Activated effector memory CD4-positive, alpha-beta T cell treated with anti-CD3 and anti-CD28 coated beads, Interleukin-2, amount 50 U/mL, for 16 hours (primary cell): Measurements from ENCODE around the gene TGM1.
A peak's percentile ranks its signal among the peaks of the same experiment; 100 is the strongest.
"Not testable (repeated sequence)": the region's sequence is repeated elsewhere in the genome, so short reads cannot be mapped to it uniquely, and the experiment has no call there.

Experiments used
- DNase-seq: peaks from one replicate; pipeline ENCODE4 v3.0.0-alpha.2; 2020

The TGM1 gene

DNA sequence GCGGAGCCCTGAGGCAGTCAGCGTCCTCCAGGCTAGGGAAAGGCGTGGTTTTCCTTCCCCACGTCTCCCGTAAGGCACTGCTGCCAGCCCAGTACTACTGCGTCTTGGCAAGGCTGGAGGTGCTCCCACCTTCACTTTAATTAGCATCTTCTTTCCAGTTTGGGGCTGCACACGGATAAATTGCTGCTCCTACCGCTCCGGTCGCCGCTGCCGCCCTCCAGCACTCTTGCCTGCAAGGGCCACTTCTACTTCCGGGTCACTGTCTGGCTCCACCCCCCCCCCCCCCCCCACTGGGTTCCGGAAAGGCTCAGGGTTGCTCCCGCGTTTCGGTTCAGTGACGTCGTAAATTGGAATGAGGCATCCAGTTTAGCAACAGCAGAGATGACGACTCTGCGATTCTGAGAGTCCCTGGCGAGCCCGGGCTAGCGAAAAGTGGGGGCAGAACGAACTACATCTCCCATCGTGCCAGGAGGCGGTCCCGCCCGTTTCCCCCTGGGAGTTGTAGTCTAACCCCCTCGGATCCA, 30.8 kb downstream of the TGM1 start, which contains the start of gene NEDD8:
NEDD8 (minus strand) TSS at position 247 of the 524 bp plus-strand sequence; CDS start at position 147, 100 bp downstream.
- peak; percentile 96 for DNase-seq

DNA sequence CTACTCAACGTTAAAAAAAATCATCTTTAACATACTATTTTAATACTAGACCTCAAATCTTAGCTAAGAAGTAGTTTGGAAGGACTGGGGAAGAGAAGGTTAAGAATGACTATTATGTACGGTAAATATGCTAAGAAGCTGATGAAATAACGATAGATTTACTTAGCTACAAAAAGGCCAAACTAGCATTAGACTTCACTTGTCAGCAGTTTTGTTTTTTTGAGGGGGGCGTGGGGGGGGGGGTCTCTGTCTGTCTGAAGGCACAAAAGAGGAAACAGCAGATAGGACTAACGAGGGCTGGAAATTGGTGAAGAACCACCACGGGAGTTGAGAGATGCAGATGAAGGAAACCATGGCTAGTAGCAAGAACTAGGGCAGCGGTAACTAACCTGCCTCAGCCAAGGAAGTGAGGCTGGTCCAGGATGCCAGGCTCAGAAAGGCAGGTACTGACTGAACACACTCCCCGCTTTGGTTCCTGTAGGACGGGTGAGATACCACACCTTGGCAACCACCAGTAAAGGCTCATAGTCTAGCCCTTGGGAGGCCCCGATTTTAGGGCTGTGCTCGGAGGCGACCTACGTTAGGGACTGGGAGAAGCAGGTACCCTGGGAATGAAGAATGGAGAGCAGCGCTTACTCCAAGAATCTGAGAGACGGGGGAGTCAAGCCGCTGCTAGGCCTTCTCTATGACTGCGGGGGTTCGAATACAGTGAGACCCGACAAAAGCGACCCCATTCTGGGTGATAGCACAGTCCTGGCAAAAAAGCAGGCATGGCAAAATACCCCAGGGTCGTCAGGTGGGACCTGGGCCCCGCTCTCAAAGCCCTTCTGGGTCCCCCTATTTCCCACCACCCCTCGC, 31.5 kb downstream of the TGM1 start:
- peak; percentile 73 for DNase-seq

GRCh38 chr14:24228902-24229301, 34.1 kb downstream of the TGM1 start:
- DNase-seq: no peak

GRCh38 chr14:24226473-24226872, 36.5 kb downstream of the TGM1 start:
- no peak for DNase-seq

- no peak for DNase-seq
Measured at GRCh38 chr14:24224618-24225071, 38.3 kb downstream of the TGM1 start.

- not testable (repeated sequence) for DNase-seq
Measured at GRCh38 chr14:24222987-24223386, 40.0 kb downstream of the TGM1 start.

DNA sequence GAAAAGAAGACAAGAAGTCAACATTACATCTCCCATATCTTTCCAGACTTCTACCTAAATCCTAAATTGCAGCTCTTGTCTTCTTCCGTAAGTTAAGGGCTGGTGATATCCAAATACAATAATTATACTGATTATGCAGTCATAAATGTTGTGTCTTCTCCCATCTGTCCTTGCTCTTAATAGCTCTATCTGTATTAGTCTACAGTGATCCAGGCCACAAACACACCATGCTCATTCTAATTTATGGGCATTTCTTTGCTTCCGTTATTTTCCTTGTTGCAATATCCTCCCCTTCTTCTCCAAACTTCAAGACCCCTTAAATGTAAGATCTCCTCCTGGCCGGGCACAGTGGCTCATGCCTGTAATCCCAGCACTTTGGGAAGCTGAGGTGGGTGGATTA, 43.5 kb downstream of the TGM1 start:
- DNase-seq: no peak

DNA sequence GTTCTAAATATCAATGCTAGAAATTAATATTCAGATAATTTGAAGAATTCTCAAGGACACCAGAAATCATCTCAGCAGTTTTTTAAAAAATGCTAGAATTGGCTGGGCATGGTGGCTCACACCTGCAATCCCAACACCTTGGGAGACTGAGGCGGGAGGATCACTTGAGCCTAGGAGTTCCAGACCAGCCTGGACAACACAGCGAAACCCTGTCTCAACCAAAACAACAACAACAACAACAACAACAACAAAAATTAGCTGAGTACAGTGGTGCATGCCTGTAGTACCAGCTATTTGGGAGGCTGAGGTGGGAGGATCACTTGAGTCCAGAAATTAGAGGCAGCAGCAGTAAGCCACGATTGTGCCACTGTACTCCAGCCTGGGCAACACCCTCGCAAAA, 43.9 kb downstream of the TGM1 start:
- no peak for DNase-seq

- DNase-seq: not testable (repeated sequence)
Measured at GRCh38 chr14:24216876-24217275, 46.1 kb downstream of the TGM1 start.

- DNase-seq: no peak
Measured at GRCh38 chr14:24216345-24216699, 46.7 kb downstream of the TGM1 start.

- DNase-seq: peak; percentile 94
Measured at GRCh38 chr14:24215495-24216344, 47.3 kb downstream of the TGM1 start, which contains the start of gene MDP1. MDP1 (minus strand) TSS chr14:24216066; CDS start chr14:24215955, 111 bp downstream.

- DNase-seq: no peak
Measured at GRCh38 chr14:24213866-24214662, 48.9 kb downstream of the TGM1 start.

- peak; percentile 98 for DNase-seq
Measured at GRCh38 chr14:24212924-24213865, 49.8 kb downstream of the TGM1 start, which contains the start of gene CHMP4A. CHMP4A (minus strand) TSS chr14:24213488; CDS start chr14:24213439, 49 bp downstream.

- DNase-seq: no peak
Measured at GRCh38 chr14:24211311-24211710, 51.7 kb downstream of the TGM1 start.

DNA sequence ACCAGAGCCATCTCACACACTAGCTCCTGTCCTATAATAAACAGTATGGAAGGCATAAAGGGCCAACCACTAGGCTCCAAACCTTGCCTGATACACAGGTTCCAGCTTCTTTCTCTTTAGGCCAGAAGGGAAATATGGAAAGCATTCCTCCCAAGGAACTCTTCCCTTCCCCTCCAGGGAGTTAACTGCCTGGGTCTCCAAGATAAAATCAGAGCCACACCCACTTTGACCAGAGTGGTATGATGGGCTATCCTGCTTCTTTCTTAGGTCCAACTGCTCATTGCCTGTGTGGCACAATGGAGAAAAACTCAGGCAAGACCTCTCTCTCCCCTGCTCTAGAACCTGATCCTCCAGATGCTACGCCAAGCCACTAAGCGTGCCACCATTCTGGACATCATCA, 55.4 kb downstream of the TGM1 start:
- DNase-seq: no peak

- DNase-seq: no peak
Measured at GRCh38 chr14:24207104-24207551, 55.8 kb downstream of the TGM1 start.

DNA sequence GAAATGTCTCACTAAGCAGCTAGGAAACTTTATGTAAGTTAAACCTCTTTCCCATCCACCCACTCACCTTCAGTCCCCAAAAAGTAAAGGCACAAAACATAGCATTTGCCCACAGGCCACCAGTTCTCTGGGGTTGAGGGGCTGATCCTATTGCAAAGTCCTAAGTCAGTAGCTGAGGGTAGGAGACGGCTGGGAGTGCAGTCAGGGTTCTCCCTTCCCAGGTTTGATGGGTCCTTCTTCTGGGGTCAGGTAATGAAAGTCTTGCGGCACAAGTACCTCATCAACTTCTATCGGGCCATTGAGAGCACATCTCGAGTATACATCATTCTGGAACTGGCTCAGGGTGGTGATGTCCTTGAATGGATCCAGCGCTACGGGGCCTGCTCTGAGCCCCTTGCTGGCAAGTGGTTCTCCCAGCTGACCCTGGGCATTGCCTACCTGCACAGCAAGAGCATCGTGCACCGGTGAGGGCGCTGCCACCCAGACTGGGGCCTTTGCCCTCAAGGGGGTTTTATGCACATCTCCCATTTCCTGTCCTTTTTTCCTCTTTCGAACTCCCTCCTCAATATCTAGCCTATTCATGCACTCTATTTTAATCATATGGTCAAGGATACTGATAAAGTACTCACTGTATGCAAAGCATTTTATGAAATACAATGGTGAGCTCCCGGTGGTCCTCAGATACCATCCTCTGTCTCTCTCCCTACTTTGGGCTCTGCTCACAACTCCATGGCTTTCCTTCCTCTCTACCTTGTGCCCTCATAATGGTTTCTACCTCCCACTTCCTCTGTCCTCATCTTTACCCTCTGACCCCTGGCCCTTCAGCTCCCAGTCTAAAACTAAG, 56.5 kb downstream of the TGM1 start:
- DNase-seq: no peak

GRCh38 chr14:24204163-24205146, 58.5 kb downstream of the TGM1 start:
- DNase-seq: no peak
